Measurements from ENCODE around the gene KCNK18.

KCNK18 gene

GRCh38 chr10:117175215-117175900 is 21.9 kb upstream of the KCNK18 start:
- no peak for TF ChIP-seq EZH2 (IDR thresholded peaks at IDR 0.05; ENCODE audit: borderline replicate concordance, low read depth, low read length, severe bottlenecking)
- no peak for TF ChIP-seq CTCF (IDR thresholded peaks at IDR 0.05; ENCODE audit: borderline replicate concordance, extremely low read depth, low read length, poor library complexity, severe bottlenecking)
- DNase-seq (no peak), ATAC-seq (ENCODE audit: insufficient read depth, low read depth) (0 out of 3 replicates have a peak, but pooled peaks have one; percentile 4)
- Histone ChIP-seq H3K27me3 (ENCODE audit: insufficient read depth, low read length, poor library complexity) (no peaks in the 10 kb centered on the region), H3K4me2 (ENCODE audit: insufficient read depth, low read length) (peak overlapping the region; percentile 59; the same call in 1 of the 2 replicates), H3K27ac (ENCODE audit: low read length) (no peak overlapping the region), H4K20me1 (ENCODE audit: insufficient read depth, low read length) (no peaks in the 10 kb centered on the region), H2AFZ (ENCODE audit: low read depth, low read length) (peak overlapping the region; percentile 6; the same call in 1 of the 2 replicates), H3K9me3 (ENCODE audit: insufficient read depth, low read length, severe bottlenecking) (no peaks in the 10 kb centered on the region), H3K79me2 (ENCODE audit: insufficient read depth, low read length) (no peaks in the 10 kb centered on the region), H3K4me1 (ENCODE audit: insufficient read depth, low read length) (peaks cover 11% of the 10 kb centered on the region), H3K9ac (ENCODE audit: low read depth, low read length) (no peak overlapping the region), H3K36me3 (ENCODE audit: insufficient read depth, low read length) (no peaks in the 10 kb centered on the region), H3K4me3 (ENCODE audit: low read depth in 1 of 2, low read length in 2 of 2) (no peak overlapping the region)

DNA sequence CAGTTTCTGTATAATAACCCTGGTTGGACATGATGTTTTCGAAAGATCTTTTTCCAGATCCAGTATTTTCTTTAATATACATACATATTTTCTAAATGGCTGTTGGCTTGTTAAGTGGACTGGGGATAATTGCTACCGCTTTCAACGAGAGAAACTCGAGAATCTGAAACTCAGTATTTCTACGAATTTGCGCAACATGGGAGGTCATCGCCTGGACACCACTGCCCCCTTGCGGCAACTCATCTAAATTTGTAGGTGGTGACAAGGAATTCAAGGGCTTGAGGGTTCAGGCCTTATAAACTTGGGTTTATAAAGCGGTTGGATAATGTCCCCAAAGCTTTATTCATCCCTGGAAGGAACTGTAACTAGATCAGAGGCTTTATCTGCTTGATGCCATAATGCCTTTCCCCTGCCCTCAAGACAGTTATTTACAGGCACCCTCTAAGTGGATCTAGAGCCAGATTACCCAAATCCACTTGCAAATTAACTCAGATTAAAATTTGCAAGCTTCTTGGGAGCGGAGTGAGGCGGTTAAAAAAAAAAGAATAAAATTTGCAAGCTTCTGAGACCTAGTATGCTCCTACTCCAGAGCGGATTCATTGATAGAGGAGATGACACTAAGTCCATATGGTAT is 21.3 kb upstream of the KCNK18 start:
- H3K27ac ChIP-seq (ENCODE audit: low read length) = no peak overlapping the region
- H3K79me2 ChIP-seq (ENCODE audit: insufficient read depth, low read length) = no peaks in the 10 kb centered on the region
- TF ChIP-seq EZH2 (IDR thresholded peaks at IDR 0.05; ENCODE audit: borderline replicate concordance, low read depth, low read length, severe bottlenecking) (no peak), CTCF (IDR thresholded peaks at IDR 0.05; ENCODE audit: borderline replicate concordance, extremely low read depth, low read length, poor library complexity, severe bottlenecking) (peak; percentile 60)
- ATAC-seq (ENCODE audit: insufficient read depth, low read depth) = no peak
- no peak overlapping the region for H2AFZ ChIP-seq (ENCODE audit: low read depth, low read length)
- no peaks in the 10 kb centered on the region for H3K36me3 ChIP-seq (ENCODE audit: insufficient read depth, low read length)
- H3K4me3 ChIP-seq (ENCODE audit: low read depth in 1 of 2, low read length in 2 of 2) = no peak overlapping the region
- H4K20me1 ChIP-seq (ENCODE audit: insufficient read depth, low read length) = no peaks in the 10 kb centered on the region
- H3K4me2 ChIP-seq (ENCODE audit: insufficient read depth, low read length) = no peak overlapping the region
- peak; percentile 52 for DNase-seq
- no peaks in the 10 kb centered on the region for H3K27me3 ChIP-seq (ENCODE audit: insufficient read depth, low read length, poor library complexity)
- no peaks in the 10 kb centered on the region for H3K9me3 ChIP-seq (ENCODE audit: insufficient read depth, low read length, severe bottlenecking)
- H3K4me1 ChIP-seq (ENCODE audit: insufficient read depth, low read length) = peaks cover 11% of the 10 kb centered on the region
- no peak overlapping the region for H3K9ac ChIP-seq (ENCODE audit: low read depth, low read length)

GRCh38 chr10:117178190-117178589 is 19.1 kb upstream of the KCNK18 start:
- no peak for TF ChIP-seq EZH2 (IDR thresholded peaks at IDR 0.05; ENCODE audit: borderline replicate concordance, low read depth, low read length, severe bottlenecking)
- no peak for TF ChIP-seq CTCF (IDR thresholded peaks at IDR 0.05; ENCODE audit: borderline replicate concordance, extremely low read depth, low read length, poor library complexity, severe bottlenecking)
- H3K27me3 ChIP-seq (ENCODE audit: insufficient read depth, low read length, poor library complexity) = no peaks in the 10 kb centered on the region
- no peak overlapping the region for H3K4me3 ChIP-seq (ENCODE audit: low read depth in 1 of 2, low read length in 2 of 2)

More at GRCh38 chr10:117178190-117178589, 19.1 kb upstream of the KCNK18 start:
- no peak overlapping the region for H3K9ac ChIP-seq (ENCODE audit: low read depth, low read length)
- no peaks in the 10 kb centered on the region for H4K20me1 ChIP-seq (ENCODE audit: insufficient read depth, low read length)
- no peaks in the 10 kb centered on the region for H3K36me3 ChIP-seq (ENCODE audit: insufficient read depth, low read length)
- ATAC-seq (ENCODE audit: insufficient read depth, low read depth) (no peak), DNase-seq (no peak)
- H2AFZ ChIP-seq (ENCODE audit: low read depth, low read length) = no peak overlapping the region
- no peak overlapping the region for H3K4me2 ChIP-seq (ENCODE audit: insufficient read depth, low read length)
- no peaks in the 10 kb centered on the region for H3K9me3 ChIP-seq (ENCODE audit: insufficient read depth, low read length, severe bottlenecking)
- H3K79me2 ChIP-seq (ENCODE audit: insufficient read depth, low read length) = no peaks in the 10 kb centered on the region
- no peak overlapping the region for H3K27ac ChIP-seq (ENCODE audit: low read length)
- H3K4me1 ChIP-seq (ENCODE audit: insufficient read depth, low read length) = peaks cover 11% of the 10 kb centered on the region
